Upper lobe of right lung (tissue), 1 donor: ENCODE results near the gene ABLIM2. TPM values are rescaled to one million over a fixed set of nuclear protein-coding genes. Genes with fewer than 3 reads are reported as not detected.

ENCODE experiments used
- ATAC-seq: fragments of 200-7000 bp; cut with Tn5 transposase; one replicate; pipeline ENCODE4 v1.9.1; 2020; ENCODE audit warnings: mild to moderate bottlenecking, moderate library complexity
- DNase-seq: peaks from one replicate; pipeline ENCODE4 v3.0.0-alpha.2; 2020
- H3K27ac ChIP-seq: fragments of 200-600 bp; one replicate; pipeline ENCODE4 v1.8.0; 2022
- H3K27me3 ChIP-seq: fragments of 200-600 bp; one replicate; pipeline ENCODE4 v1.8.0; 2022; ENCODE audit warnings: mild to moderate bottlenecking
- H3K36me3 ChIP-seq: fragments of 200-600 bp; one replicate; pipeline ENCODE4 v1.8.0; 2022
- H3K4me1 ChIP-seq: fragments of 200-600 bp; one replicate; pipeline ENCODE4 v1.8.0; 2022
- H3K4me3 ChIP-seq: fragments of 200-600 bp; one replicate; pipeline ENCODE4 v1.8.0; 2022; ENCODE audit warnings: mild to moderate bottlenecking
- H3K9me3 ChIP-seq: fragments of 200-600 bp; one replicate; pipeline ENCODE4 v1.8.0; 2022
- intact Hi-C: fragments of 100-400 bp; cut with DNase I; formaldehyde crosslinking; loops from one replicate; pipeline ENCODE4 v1.11.0; 2022
- total RNA-seq: library from RNA; stranded (reverse); fragmentation: NEBNext Ultra II Directional; extraction: Animal tissue kit (Norgen Biotek cat#: 25700); gene quantifications from one replicate; pipeline ENCODE4 v1.2.1, GENCODE V29; 2021
- TF ChIP-seq, protein P1 (sequence below): fragments of 200-600 bp; IDR thresholded peaks from one replicate; pipeline ENCODE4 v1.8.0; 2022; ENCODE audit warnings: antibody characterized with exemption
- donor health status: DM: no; HTN: yes; CAD: no; lungs with severe emphysema.

The ABLIM2 gene
- total RNA-seq, 1 donor from 2014 or later, result 12.7 TPM

DNA sequence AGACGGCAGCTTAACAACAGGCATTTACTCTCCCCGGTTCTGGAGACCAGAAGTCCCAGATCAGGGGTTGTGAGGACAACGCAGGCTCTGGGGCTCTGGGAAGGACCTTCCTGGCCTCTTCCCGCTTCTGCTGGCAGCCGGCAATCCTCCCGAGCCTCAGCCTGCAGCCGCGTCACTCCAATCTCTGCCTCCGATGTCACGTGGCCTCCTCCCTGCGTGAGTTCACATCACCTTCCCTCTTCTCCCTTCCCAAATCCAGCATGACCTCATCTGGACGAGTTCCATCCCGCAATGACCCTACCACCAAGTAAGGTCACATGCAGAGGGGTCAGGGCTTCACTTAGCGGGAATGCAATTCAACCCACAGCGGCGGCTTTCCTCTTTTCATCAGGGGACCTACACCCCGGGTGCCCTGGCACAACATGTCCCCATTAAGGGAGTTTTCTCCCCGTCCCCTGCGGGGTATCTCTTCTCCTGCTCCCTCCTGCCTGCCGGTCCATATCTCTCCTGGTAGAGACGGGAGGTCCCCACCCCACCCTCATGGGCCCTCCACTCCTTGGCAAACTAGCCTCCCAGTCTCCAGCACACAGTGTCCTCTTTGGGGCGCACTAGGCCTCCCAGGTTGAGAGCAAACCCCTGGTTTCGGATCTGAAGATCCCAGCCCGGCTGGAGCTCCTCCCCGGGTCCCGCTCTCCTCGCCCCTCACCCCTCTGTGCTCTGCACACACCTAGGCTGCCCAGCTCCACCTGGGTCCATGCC, 25.5 kb downstream of the ABLIM2 start:
- DNase-seq, result no peak
- intact Hi-C loops, result no loop called here
- TF ChIP-seq, protein P1, sequence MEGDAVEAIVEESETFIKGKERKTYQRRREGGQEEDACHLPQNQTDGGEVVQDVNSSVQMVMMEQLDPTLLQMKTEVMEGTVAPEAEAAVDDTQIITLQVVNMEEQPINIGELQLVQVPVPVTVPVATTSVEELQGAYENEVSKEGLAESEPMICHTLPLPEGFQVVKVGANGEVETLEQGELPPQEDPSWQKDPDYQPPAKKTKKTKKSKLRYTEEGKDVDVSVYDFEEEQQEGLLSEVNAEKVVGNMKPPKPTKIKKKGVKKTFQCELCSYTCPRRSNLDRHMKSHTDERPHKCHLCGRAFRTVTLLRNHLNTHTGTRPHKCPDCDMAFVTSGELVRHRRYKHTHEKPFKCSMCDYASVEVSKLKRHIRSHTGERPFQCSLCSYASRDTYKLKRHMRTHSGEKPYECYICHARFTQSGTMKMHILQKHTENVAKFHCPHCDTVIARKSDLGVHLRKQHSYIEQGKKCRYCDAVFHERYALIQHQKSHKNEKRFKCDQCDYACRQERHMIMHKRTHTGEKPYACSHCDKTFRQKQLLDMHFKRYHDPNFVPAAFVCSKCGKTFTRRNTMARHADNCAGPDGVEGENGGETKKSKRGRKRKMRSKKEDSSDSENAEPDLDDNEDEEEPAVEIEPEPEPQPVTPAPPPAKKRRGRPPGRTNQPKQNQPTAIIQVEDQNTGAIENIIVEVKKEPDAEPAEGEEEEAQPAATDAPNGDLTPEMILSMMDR, result no peak
- Histone ChIP-seq H3K27me3 (no peaks in the 10 kb centered on the region), H3K4me1 (no peaks in the 10 kb centered on the region), H3K36me3 (no peaks in the 10 kb centered on the region), H3K27ac (no peak overlapping the region), H3K4me3 (no peak overlapping the region), H3K9me3 (no peaks in the 10 kb centered on the region)
- no peak for ATAC-seq

DNA sequence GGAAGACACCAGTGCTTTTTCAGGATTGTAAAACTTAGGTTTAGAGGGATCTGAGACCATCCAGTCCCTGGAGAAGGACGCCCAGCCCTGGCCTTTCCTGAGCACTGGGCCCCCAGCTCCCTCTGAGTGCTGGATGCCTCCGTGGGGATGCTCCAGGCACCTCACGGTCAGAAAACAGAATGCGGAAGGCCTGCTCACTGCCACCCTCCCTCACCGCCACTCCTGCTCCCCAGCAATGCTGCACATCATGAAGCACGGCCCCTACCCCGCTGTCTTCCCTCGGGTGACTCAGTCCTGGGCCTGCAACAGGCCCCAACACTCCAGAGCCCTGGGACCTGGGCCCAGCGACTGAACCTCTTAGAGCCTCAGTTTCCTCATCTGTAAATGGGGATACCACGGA, 26.2 kb downstream of the ABLIM2 start:
- Histone ChIP-seq H3K36me3 (no peaks in the 10 kb centered on the region), H3K4me3 (no peak overlapping the region), H3K9me3 (no peaks in the 10 kb centered on the region), H3K27me3 (no peaks in the 10 kb centered on the region), H3K27ac (no peak overlapping the region), H3K4me1 (no peaks in the 10 kb centered on the region)
- DNase-seq (no peak), ATAC-seq (no peak)
- intact Hi-C loops, result no loop called here
- TF ChIP-seq, protein P1, result no peak

DNA sequence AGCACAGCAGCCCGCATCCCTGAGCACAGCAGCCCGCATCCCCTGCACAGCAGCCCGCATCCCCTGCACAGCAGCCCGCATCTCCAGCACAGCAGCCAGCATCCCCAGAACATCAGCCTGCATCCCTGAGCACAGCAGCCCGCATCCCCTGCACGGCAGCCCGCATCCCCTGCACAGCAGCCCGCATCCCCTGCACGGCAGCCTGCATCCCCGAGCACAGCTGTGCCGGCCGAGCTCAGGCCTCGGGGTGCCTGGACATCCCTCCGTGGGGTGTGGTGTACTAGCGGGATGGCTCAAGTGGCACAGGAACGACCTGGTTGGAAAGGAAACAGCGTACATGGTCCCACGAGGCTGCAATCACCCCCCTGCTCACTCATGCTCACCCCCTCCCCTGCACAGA, 26.8 kb downstream of the ABLIM2 start:
- Histone ChIP-seq H3K36me3 (no peaks in the 10 kb centered on the region), H3K4me3 (no peak overlapping the region), H3K27ac (no peak overlapping the region), H3K9me3 (no peaks in the 10 kb centered on the region), H3K27me3 (no peaks in the 10 kb centered on the region), H3K4me1 (no peaks in the 10 kb centered on the region)
- ATAC-seq (no peak), DNase-seq (no peak)
- intact Hi-C loops, result no loop called here
- TF ChIP-seq, protein P1, result no peak

DNA sequence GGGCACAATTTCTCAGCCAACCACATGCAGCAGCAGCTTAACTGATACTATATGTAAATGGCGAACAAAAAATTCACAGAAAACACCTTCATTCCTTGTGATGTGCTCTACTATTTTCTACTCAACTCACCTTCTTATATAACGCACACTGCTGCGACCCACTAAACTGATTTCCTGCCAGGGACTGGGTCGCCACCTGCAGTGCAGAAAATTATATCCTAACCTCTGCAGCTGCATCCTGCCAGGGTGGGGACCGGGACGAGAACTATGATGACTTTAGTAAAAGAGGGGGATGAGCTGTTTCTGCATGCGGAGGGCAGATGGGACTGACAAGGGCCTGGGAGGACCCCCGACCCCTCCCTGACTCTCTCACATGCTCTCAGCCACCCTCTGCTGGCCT, 27.4 kb downstream of the ABLIM2 start:
- intact Hi-C loops, result no loop called here
- Histone ChIP-seq H3K27me3 (no peaks in the 10 kb centered on the region), H3K4me1 (no peaks in the 10 kb centered on the region), H3K9me3 (no peaks in the 10 kb centered on the region), H3K36me3 (no peaks in the 10 kb centered on the region), H3K27ac (no peak overlapping the region), H3K4me3 (no peak overlapping the region)
- DNase-seq (no peak), ATAC-seq (no peak)
- TF ChIP-seq, protein P1, result no peak

DNA sequence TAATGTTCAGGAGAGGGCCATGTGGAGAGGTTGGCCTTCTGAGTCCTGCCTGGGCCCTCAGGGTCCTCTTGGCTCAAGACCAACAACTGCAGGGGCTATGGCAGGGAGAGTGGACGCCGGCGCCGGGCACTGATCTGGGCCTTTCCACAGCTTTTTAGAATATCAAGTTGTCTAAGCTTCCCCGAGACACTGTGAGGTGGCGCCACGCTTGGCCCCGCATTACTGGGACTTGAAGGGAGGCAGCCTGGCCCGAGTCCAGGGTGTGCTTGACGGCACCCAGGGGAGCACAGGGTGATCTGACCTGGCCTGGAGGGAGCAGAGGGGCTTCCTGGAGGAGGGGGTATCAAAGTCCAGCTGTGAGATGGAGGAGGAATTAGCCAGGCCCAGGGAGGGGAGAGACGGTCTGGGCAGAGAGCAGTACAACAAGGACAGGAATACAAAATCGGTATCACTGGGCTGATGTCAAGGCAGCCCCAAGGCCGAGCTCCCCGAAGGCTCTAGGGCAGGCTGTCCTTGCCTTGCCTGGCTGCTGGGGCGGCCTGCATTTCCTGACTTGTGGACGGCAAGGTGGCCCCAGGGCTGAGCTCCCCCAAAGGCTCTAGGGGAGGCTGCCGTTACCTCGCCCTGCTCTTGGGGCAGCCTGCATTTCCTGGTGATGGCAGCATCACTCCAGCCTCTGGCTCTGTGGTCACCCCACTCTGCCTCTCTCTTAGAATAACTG, 28.1 kb downstream of the ABLIM2 start:
- Histone ChIP-seq H3K9me3 (no peaks in the 10 kb centered on the region), H3K27ac (no peak overlapping the region), H3K27me3 (no peaks in the 10 kb centered on the region), H3K4me3 (no peak overlapping the region), H3K4me1 (no peaks in the 10 kb centered on the region), H3K36me3 (no peaks in the 10 kb centered on the region)
- DNase-seq (no peak), ATAC-seq (no peak)
- intact Hi-C loops, result no loop called here
- TF ChIP-seq, protein P1, result no peak
